NCI-H128 (cell line): Measurements from ENCODE around the gene ARID3B.
"Not testable (repeated sequence)": the region's sequence is repeated elsewhere in the genome, so short reads cannot be mapped to it uniquely, and the experiment has no call there.

ENCODE experiments used
- DNase-seq: peaks from one replicate; lab custom pipeline; 2025; ENCODE audit not compliant: unreplicated experiment; lab: John Stamatoyannopoulos, UW

Gene ARID3B

DNA sequence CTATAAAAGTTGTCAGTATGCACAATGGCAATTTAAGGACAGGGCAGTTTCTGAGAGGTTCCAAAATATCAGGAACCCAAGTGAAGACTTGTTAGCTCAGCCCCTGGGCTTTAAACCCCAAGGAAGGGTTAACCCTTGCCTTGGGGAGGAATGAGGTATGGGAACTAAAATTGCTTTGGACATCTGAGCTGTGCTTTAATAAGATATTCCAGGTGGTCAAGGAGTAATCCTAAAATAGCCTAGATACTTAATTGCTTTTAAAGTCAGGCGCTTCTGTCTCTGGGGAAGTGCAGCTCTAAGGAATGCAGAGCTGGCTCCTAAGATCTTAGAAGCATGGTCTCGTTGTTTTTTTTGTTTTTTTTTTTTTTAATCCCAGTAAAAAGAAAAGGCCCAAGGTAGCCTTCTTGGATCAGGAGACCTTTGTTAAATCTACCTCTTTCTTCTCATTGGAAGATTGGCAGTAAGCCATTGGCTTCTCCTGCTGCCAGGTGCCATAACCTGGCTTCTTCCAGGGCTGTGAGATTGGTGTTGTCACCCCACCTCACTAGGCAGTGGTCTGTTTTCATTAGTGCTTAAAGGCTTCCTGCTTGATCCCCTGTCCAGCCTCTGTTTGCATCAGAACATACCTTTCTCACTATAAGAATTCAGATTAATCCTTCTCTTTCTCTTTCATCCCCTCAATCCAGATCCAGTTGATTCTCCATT, 24.5 kb downstream of the ARID3B start:
- DNase-seq, result no peak

DNA sequence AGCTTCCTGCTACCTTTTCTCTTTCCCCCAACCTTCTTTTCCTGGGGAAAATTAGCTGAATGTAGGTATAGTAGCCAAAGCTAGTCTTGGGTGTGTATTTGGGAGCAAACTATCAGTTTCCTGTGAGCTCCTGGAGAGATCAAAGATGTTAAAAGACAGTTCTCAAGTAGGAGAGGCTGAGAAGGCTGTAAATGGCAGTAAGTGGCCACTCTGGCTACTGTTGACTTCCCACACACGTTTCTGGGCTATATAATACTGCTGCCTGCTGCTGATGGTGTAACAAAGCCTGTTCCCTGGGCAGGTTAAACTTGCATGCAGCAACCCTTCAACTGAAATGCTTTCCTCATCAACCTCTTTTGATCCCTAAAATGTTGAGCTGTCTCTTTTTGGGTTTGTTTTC, 27.6 kb downstream of the ARID3B start:
- no peak for DNase-seq

DNA sequence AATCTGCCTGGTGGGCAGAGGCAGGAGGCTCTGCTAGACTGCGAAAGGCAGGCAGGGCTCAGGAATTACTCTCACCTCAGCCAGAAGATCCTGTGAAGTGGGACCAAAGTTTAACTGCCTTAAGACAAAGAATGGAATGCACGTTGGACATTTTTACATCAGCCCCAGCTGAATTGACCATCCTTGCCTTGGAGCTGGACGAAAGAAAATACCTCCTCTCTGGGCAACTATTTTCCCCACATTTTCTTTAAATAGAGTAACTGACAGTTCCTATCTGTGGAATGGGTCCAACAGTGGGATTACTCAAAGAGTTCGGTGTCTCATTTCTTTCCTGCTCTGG, 28.7 kb downstream of the ARID3B start:
- no peak for DNase-seq

DNA sequence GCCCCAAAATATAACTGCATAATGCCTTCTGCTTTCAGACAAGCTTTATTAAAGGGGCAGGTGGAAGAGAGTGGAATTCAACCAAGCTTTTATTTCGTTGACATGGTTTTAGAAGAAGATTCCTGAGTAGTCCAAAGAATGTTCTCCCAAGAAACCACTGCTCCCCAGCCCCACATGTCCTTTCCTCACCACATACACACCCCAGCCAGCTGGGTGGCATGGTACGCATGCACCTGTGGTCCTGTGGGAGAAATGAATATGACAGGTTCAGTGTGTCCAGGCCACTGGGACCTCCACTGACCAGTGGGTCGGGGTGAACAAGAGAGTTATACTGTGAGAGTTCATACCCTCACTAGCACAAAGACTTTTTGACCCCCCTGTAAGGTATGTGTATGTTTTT, 30.2 kb downstream of the ARID3B start:
- DNase-seq, result no peak

- no peak for DNase-seq
These were observed 33.0 kb downstream of the ARID3B start for GRCh38 chr15:74573987-74574386.

- DNase-seq, result no peak
These were observed 37.5 kb downstream of the ARID3B start for GRCh38 chr15:74578496-74578994.

GRCh38 chr15:74579001-74579400, 38.0 kb downstream of the ARID3B start:
- DNase-seq, result no peak

GRCh38 chr15:74580538-74581350, 39.7 kb downstream of the ARID3B start:
- no peak for DNase-seq

DNA sequence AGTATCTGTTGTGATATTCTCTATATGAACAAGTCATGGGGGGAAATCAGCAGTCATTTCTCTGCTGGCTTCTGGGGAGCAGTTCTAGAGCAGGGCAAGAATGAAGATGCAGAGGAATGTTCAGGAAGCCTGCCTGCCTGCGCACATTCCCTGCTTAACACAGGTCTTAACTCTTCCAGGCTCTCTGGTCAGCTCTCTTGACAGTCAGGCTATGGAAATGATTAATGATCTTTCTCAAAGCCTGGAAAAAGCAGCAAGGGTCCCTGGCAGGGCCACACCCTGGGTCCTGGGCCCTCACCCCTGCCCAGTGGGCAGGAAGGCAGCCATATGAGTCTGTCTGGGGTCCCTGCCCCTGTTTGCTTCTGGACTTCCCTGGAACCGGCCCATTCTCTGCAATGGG, 43.2 kb downstream of the ARID3B start:
- no peak for DNase-seq

DNA sequence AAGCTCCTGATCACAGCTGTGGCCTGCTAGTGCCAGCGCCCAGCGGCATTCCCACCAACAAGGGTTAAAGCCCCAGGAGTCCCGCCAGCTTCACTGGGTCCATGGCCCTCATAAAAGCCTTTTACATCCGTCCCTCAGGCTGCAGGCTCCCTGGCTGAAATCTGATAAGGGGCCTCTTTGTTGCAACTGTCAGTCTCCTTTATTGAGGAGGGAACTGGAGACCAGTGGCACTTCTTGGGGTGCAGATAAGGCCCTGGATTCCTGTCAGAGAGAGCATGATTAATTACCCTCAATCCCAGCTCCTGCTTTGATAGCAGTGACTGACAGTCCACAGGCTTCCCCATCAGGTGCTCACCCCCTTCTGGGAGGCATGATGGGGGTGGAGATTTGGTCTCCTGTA, 43.8 kb downstream of the ARID3B start:
- no peak for DNase-seq

DNA sequence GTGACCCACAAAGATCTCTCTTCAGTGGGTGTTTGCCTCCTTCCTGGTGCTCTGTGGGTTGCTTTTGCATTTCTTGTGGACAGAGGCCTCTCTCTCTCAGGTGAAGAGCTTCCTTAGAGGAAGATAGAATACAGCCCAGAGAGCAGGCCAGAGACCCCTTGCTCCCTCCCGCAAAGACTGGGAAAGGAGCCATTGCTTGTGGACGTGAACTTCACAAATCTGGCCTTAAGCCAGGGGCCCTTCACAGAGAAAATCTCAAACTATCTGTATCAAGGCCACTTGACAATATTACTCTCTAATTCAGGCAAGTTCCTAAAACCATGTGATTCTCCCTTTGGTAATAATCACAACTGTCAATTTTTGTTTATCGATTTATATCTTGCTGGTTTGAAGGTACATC, 44.2 kb downstream of the ARID3B start:
- no peak for DNase-seq

GRCh38 chr15:74585857-74586256, 44.8 kb downstream of the ARID3B start:
- no peak for DNase-seq

- no peak for DNase-seq
These were observed 48.8 kb downstream of the ARID3B start for GRCh38 chr15:74589826-74590225.

- DNase-seq, result no peak
These were observed 51.2 kb downstream of the ARID3B start for GRCh38 chr15:74592222-74592621.

DNA sequence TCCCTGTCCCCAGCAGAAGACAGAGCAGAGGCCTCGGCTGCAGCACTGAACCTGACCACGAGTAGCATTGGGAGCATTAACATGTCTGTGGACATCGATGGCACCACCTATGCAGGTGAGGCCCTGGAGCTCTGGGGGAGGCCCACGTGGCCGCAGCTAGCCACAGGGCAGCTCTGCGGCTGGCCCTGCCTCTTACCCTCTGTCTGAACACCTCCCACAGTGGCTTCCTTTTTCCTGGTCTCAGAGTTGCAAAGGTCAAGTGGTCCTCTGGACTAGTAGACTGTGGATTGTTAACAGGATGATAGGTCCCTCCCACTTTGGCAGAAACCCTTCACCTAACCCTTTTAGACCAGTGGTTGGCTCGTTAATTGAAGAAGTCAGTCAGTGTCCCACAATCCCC, 52.1 kb downstream of the ARID3B start:
- no peak for DNase-seq

DNA sequence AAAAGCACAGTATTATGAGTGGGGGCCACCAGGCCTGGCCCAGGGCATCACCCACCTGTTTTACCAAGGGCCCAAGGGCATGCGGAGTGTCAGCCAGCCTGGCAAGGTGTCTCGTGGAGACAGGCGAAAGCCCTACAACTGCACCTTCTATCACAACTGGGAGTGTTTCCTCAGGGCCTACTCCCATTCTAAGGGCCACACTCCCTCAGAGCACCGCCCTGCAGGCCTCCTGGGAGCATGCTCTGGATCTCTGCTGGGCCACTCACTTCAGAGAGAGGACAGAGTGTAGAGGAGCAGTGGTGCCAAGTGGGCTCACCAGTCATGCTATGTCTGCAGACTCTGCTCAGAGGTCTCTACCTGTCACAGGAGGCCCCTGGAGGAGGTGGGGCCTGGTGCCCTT, 53.4 kb downstream of the ARID3B start:
- no peak for DNase-seq

DNA sequence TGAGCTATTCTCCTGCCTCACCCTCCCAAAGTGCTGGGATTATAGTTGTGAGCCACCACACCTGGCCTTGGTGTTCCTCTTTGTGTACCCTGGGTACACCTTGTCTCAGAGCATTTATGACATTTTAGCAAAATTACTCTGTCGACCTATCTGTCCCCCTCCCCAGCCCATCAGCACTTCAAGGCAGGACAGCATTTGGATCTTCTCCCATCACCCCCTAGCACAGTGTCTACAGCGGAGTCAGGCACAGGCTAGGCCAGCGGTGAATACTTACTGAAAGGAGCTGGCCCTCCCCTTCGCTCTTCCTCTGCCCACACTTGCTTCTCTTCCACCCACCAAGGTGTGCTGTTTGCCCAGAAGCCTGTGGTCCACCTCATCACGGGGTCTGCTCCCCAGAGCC, 54.3 kb downstream of the ARID3B start:
- DNase-seq, result no peak

GRCh38 chr15:74596736-74597135, 55.7 kb downstream of the ARID3B start:
- not testable (repeated sequence) for DNase-seq

GRCh38 chr15:74597146-74597705, 56.2 kb downstream of the ARID3B start:
- DNase-seq, result not testable (repeated sequence)

GRCh38 chr15:74598126-74598842, 57.3 kb downstream of the ARID3B start:
- peak; percentile 74 for DNase-seq

DNA sequence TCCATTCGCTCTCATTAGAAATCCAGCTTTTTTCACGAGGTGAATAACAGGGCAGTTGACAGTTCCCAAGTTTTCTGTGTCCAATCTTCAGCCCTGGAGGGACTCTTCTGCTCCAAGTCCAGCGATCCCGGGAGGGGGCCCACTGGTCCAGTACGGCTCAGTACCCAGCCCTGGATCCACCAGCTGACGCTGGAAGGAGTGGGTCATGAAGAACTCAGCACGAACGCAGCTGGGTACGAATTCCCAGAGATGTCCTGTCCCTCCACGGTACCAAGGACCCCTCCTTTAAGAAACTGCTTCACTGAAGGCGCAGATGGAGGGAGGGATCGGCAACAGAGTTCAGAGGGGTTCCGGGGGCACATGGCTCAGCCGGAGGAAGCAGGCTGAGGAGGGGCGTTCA, 58.1 kb downstream of the ARID3B start:
- DNase-seq, result no peak
